Measurements from ENCODE around the gene TGM2.

The TGM2 gene

DNA sequence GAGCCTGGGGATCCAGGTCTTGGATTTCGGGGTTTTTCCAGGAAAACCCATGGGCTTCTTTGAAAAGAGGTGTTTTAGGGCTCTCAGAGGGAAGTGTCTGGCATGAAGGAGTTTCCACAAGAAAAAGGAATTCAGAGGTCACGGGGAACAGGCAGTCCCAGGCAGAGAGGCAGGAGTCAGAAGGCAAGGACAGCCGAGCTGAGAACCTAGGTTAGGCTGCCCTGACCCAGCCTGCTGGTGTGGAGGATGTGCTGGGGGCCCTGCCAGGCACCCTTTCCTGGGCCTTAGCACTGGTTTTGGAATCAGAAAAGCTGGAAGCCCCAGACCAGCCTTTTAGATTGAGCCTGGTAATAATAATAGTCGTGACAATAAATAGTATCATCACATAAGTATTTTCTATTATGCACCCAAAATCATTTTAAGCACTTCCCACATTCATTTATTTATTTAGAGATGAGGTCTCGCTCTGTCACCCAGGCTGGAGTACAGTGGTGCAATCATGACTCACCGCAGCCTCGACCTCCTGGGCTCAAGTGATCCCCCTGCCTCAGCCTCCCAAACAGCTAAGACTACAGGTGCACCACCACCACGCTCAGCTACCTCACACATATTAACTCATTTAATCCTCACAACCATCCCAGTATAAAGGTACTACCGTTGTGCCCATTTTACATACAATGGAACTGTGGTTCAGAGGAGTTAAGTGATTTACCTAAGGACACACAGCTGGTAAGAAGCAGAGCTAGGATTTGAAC lies 19.9 kb downstream of the TGM2 start:
- no peak for DNase-seq (ENCODE audit: low read depth)

DNA sequence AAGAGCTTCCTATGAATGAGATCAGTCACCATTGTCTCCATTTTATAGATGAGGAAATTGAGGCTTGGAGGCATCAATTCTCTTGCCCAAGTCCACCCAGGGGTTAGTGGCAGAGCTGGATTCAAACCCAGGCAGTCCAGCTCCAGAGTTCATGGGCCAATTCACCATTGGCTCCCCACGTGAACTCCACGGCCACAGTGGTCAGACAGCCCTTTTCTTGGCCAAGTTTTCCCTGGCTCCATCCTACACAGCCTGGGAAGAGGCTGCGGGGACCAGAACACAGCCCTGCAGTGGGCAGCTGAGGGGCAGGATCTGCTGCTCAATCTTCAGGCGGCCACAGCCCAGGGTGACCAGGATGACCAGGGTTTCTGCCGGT lies 20.5 kb downstream of the TGM2 start:
- DNase-seq (ENCODE audit: low read depth), result no peak

DNA sequence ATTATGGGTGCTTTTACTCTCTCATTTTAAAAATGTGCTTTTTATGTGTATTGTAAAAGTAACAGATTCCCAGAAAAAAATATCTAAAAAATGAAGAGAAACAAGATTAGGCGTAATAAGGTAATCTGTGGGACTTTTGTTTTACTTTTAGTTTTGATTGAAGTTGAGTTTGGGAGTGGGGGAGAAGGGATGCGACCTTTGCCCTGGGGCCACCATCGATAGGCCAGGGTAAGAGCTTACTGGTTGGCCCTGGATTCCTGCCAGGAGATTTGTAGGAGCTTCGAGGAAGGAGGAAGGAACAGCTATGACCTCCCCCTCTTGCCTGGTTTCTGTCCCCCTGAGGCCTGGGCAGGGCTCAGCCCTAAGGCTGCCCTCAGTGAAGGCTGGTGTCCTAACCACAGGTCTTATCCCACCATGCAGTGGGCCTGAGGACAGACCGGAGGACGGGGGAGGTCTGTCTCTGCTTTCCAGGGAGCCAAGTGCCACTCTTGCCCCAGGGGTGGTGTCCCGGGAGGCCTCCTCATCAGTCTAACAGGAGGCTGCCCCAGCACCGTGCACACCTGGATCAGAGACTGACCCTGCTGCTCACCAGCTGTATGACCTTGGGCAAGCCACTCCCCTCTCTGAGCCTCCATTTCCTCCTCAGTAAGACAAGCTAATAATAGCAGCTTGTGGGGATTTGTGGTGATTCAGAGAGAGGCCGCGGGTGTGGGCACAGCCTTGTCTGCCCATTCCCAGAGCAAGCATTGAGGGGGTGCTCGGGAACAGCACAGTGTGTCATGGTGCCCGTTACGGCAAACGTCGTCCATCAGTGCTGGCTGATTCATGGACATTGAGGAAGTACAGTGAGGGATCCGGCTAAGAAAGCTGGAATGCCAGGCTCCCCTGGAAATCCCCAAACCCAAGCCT lies 21.2 kb downstream of the TGM2 start:
- no peak for DNase-seq (ENCODE audit: low read depth)

DNA sequence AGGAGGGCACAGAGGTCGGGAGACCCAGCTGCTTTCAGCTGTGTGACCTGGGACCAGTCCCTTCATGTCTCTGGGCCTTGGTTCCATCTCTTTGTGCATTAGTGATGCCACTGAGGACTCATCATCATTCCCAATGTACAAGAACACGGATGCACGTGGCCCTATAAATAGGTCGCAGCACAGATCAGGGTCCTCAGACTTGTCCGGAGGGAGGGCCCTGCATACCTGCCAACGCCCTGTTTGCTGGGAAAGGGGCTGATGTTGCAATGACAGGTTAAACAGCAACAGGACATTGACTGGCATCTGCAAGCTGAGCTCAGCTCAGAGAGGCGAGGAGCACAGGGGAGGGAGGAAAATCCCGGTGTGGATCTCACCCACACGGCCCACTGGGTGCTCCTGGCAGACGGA lies 21.8 kb downstream of the TGM2 start:
- no peak for DNase-seq (ENCODE audit: low read depth)

DNA sequence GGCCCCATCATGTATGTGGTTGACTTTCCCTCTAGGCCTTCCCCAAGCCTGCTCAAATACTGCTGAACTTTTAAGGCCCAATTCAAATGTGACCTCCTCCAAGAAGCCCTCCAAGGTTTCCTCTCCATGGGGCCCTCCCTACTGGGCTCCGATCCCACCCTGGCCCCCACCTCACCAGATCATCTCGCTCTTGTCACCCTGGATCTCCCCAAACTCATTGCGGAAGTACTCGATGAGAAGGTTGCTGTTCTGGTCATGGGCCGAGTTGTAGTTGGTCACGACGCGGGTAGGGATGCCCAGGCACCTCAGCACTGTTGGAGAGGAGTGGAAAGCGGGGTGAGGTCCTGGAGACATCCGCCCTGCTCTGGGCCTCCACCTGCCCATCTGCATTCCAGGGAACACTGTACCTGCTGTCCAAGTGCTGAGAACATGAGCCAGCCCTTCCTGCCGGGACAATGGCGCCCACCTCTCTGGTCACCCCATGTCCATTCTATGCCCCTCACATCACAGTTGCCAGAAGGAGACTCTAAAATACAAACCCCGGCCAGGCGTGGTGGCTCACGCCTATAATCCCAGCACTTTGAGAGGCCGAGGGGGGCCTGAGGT lies 23.1 kb downstream of the TGM2 start:
- DNase-seq (ENCODE audit: low read depth), result no peak

DNA sequence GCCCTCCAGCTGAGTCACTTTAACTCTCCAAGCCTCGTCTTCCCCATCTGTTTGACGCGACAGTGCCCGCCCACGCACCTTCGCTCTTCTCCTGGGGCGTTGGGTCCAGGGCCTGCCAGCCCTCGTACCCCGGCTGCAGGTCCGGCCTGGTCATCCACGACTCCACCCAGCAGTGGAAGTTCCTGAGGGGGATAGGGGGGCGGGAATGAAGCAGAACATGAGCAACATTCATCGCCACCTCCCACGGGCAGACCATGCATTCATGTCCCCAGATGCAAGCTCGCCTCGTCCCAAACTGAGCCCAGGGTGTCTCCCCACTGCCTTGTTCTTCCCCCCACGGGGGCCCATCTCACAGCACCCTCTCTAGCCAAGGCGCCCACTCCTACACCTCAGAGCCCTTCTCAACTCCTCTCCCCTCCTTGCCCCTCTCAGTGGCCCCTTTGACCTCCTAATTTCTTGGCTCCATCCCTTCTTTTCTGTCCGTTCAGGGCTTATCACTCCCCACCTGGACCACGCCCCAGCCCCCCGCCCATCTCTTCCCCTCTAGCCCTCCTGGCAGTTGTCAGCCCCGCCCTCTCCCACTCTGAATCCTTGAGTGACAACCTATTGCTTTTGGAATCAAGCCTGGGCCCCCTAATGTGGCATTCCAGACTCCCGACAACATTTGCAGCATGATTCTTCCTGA lies 23.7 kb downstream of the TGM2 start:
- no peak for DNase-seq (ENCODE audit: low read depth)

DNA sequence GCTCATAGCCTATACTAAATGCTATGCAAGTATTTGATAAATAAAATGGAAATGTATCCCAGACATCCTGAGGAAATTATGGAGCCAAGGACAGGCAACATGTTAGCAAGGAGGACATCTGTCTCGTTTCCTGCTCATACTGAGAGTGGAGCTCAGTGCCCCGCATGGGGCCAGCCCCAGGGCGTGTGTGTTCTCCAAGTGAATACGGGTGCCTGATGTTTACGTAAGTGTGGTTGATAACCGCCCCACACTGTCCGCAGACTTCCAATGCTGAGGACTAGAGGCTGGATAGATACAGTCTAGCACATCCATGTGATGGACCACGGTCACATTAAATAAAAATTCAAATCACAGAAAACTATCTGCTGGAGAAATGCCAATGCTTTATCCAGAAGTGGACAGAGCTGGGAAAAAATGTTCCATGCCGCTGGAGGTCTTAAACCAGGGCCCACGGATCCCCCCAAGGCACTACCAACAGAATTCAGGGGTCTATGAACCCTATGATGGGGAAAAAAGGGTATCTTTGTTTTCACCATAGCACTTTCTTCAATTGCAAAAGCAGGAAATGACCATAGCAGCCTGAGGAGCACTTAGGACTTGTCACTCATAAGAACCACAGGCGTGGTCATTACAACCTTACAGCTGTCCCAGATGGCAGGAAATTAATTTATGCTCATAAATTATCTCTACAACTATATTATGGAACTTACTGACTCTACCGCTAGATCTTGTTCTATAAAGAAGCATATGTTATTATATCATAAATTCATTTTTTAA lies 24.9 kb downstream of the TGM2 start:
- DNase-seq (ENCODE audit: low read depth), result no peak

DNA sequence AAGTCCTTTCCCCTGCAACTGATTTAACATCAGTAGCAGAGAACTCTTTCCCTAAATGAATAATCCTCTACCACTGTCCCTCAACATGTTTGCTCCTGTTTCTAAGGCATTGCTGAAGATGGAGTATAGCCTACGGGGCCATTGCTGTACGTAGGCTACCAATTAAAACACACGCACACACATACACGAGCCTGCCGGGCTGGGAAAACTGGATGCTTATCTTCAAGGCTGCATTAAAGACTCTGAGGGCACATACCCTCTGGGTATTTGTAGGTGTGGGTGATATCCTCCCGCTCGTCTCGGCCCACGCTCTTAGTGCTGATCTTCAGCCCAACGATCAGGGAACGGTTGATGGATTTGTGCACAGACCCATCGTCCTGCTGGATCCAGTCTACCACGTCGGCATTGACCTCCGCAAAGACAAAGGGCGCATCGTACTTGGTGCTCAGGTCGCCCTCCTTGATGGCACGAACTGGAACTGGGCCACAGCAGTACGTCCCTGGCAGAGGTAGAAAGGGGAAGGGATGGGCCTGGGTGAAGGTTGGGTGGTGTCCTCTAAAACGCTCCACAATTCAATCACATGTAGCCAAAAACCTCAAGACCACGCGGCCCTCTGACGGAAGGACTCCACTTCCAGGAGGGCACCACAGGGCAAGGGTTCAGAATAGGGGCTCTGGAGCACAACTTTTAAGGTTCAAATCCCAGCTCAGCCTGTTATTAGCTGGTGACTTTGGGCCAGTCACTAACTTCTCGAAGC lies 25.7 kb downstream of the TGM2 start:
- DNase-seq (ENCODE audit: low read depth), result no peak

DNA sequence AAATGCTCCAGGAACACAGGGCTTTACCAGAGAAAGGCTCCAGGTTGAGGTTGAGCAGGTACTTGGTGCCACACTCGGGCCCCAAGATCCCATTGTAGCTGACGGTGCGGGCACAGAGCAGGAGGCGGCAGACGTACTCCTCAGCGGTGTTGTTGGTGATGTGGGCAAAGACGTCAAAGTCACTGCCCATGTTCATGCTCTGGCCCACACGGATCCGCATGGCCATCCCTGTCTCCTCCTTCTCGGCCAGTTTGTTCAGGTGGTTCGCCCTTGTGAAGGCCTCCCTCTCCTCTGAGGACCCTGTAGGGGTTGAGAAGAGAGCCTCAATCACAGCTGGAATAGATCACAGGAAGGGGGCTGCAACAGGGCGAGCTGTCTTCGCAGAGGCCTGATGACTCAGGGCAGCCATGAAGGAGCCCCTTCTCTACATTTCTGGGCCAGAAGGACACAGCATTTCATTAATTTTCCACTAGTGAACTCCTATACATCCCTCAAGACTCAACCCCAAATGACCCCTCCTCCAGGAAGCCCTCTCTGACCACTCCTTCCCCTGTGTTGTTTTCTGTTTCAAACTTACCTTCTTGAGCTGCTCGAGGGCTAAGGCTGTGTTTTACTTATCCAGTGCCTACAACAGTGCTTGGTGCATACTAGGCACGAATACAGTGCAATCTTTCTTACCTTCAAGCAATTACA lies 26.8 kb downstream of the TGM2 start:
- no peak for DNase-seq (ENCODE audit: low read depth)

DNA sequence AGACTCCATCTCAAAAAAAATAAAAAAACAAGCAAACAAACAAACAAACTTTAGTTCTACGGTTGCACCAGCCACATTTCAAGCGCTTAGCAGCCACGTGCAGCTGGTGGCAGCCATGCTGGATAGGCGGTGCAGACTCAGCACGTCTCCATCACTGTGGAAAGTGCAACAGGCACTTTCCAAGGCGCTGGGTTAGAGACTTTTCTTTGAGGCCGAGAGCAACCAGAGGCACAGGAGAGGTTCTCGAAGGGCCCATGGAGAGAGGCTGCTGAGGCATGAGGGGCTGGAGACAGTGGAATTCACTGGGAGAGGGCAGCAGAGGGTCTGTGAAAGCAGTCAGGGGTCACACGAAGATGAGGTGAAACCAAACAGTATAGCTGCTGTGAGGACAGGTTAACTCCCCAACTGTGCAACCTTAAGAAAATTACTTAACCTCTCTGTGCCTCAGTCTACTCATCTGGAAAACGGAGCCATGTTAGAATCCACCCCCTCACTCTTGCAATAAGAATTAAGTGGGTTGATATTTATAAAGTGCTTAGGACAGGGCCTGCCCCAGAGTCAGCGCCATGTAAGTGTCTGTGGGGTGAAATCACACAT lies 27.5 kb downstream of the TGM2 start:
- DNase-seq (ENCODE audit: low read depth), result no peak

DNA sequence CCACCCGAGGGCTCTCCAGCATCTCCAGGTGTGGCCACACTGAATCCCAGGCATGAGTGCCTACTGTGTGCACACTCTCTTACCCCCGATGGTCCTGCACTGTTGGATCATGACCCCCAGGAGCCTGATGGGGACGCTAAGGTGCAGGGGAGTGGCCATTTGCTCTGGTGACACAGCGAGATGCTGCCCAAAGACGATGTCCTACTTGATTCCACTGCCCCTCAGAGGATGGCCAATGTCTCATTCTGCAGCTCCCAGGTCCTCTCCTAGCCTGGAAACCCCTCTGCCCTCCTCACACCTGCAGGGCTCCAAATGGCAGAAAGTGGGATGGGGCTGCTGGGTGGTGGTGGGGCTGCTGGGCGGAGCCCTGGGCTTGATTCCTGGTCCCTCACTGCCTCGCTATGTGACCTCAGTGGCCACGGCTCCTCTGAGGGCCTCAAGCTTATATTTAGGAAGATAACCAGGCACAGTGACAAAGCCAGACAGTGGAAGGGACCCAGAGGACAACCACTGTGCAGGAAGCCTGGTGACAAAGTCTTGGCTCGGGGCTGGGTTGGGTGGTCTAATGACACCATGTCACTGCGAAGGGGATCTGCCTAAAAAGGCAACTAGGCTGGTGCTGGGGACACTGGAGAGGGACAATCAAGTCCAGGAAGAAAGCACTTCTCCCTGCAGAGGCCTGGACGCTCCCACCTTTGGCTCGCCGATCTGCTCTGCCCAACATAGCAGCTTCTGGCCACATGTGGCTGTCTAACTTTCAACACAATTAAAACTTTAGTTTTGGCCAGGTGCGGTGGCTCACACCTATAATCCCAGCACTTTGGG lies 28.4 kb downstream of the TGM2 start:
- DNase-seq (ENCODE audit: low read depth), result no peak

DNA sequence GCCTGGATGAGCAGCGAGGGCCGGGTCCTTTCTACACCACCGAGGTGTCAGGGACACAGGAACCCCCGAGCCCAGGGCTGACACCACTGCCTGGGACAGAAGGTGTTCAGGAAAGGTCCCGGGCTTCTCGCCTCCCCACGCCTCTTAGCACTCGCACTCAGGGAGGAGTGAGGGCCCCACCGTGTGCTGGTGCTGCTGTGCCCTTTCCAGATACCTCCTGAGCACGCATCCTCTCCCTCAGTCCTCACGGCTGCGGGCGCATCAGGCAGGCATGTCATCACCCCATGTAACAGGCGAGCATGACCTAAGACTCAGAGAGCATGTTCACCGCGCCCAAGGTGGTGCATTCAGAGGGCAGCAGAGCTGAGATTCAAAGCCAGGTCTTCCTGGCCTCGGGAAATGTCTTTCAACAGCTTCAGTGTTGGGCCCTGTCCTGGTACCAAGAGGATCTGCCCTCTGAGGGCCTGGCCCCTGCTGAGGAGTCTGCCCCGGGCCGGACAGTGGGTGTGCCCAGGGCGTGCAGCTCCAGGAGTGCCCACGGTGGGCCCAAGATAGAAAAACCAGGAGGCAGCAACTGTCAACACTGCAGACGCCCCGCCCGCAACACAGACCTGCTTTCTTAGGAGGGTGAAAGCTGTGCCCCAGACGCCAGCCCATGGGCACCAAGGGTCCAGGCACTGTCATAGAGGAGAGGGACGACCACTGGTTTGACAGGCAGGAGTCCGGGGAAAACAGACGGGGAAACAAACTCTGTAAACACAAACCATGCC lies 29.2 kb downstream of the TGM2 start:
- no peak for DNase-seq (ENCODE audit: low read depth)

DNA sequence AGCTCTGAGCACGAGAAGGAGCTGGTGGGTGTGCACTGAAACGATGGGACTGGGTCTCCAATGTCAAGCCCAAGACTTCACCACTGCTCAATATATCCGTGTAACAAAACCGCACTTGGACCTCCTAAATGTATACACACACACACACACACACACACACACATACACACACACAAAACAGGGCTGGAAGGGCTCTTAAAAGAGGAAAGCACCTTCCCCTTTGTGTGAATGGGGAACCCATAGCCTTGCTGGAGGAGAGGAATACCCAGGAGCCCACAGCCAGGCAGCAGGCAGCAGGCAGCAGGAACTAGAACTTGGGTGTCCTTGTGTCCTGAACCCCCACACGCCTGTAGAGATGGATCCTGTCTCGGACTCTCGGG lies 29.8 kb downstream of the TGM2 start:
- no peak for DNase-seq (ENCODE audit: low read depth)

DNA sequence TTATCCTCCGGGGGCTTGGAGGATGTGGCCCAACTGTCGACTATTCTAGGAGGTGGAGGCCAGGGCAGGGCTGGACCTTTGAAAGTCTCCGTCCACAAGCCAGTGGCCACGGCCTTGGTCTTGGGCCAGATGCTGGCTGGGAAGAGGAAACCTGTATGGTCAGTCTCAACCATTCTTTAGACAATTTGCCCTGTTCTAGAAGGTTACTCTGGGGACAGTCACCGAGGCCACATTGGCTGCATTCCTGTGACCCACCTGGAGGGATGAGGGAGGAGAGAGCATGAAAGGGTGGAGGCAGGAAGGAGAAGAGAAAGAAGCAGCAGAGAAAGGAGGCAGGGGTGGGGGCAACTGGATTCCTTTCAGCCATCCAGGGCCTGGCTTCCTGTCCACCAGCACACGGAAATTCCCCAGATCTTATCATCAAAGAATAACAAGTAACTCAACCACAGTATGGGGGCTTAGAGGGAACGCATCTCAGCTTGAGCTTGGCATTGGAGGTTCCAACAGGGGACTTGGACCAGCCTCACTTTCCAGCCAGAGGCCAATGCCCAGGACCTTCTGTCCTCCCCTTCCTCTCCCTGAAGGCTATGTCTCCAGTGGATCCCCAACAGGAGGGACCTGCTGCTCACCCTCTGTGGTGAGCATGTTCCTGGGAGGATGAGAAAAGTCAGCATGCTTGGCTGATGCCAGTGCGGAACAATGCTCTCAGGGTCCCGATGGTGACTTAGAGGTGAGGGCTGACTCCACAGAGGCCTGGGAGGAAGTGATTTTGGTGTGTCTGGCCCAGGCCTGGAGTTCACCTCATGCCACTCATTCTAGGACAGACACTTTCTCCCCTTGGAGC lies 30.4 kb downstream of the TGM2 start:
- DNase-seq (ENCODE audit: low read depth), result no peak

DNA sequence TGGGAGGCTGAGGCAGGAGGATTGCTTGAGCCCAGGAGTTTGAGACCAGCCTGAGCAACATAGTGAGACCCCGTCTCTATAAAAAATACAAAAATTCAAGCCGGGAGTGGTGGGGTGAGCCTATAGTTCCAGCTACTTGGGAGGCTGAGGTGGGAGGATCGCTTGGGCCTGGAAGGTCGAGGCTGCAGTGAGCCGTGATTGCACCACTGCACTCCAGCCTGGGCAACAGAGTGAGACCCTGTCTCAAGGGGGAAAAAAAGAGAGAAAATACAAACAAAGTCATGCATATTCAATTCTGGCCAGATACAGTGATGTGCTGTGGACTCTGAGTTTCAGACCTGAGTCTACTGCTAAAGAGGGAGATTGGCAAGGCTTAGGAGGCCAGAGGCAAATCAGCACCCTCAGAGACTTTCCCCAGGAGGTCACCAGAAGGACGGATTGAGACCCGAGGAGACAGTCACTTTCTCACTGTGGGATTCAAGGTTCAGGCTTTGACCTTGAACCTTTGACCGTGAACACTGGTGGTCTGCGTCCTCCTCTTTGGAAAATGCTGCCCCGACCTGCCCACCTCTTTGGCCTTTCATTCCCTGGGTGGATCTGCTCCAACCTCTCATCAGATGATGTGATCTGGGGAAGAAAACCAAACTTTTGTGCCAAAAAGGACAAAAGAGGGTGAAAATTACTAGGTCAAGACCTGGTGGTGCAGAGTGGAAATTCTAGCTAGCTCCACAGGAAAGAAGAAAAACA lies 31.2 kb downstream of the TGM2 start:
- no peak for DNase-seq (ENCODE audit: low read depth)

DNA sequence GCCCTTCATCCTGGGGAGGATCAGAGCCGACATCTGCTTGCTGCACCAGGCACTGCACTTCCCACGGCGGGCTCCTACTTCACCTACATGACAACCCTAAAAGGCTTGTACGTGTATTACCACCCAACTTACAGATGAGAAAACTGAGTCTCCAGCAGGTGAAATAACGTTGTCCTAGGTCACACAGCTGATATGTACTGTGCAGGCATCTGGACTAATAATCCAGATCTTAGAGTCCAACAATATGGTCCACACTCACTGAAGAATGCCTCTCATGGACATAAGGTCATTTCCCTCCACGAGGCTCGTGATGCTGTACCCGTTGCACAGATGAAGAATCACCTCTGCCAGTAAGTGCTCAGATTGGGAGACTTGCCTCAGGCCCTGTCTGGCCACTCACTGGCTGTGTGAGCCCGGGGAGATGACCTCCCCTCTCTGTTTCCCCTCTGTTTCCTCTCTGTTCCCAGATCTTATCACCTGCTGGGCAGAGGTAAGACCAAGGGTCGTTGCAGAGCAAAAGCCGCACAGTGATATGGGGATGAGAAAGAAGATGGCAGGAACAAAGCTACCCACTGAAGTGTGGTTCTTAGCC lies 32.1 kb downstream of the TGM2 start:
- no peak for DNase-seq (ENCODE audit: low read depth)

Data from activated T-cell treated with anti-CD3 and anti-CD28 coated beads for 48 hours (primary cell).